Measurements from ENCODE around the gene PYM1. TPM values are rescaled to one million over a fixed set of nuclear protein-coding genes. Genes with fewer than 3 reads are reported as not detected.
"Not testable (repeated sequence)": the region's sequence is repeated elsewhere in the genome, so short reads cannot be mapped to it uniquely, and the experiment has no call there.

The PYM1 gene
- total RNA-seq, 1 experiment from 2014 or later: 33.1 TPM

- not testable (repeated sequence) for DNase-seq (ENCODE audit: extremely low read depth, low read depth)
Measured at GRCh38 chr12:55919032-55919431, 8.7 kb downstream of the PYM1 start.

GRCh38 chr12:55915482-55915859 lies 12.2 kb downstream of the PYM1 start:
- no peak for DNase-seq (ENCODE audit: extremely low read depth, low read depth)

- no peak for DNase-seq (ENCODE audit: extremely low read depth, low read depth)
Measured at GRCh38 chr12:55912908-55913307, 14.8 kb downstream of the PYM1 start.

GRCh38 chr12:55909513-55909884 lies 18.2 kb downstream of the PYM1 start:
- DNase-seq (ENCODE audit: extremely low read depth, low read depth): no peak

GRCh38 chr12:55908726-55909512 lies 18.8 kb downstream of the PYM1 start:
- no peak for DNase-seq (ENCODE audit: extremely low read depth, low read depth)

- no peak for DNase-seq (ENCODE audit: extremely low read depth, low read depth)
Measured at GRCh38 chr12:55906056-55906455, 21.6 kb downstream of the PYM1 start.

GRCh38 chr12:55901881-55902490 lies 25.7 kb downstream of the PYM1 start:
- DNase-seq (ENCODE audit: extremely low read depth, low read depth): no peak

GRCh38 chr12:55899082-55899481 lies 28.6 kb downstream of the PYM1 start:
- DNase-seq (ENCODE audit: extremely low read depth, low read depth): no peak

GRCh38 chr12:55893723-55894122 lies 34.0 kb downstream of the PYM1 start:
- DNase-seq (ENCODE audit: extremely low read depth, low read depth): no peak

GRCh38 chr12:55891310-55891709 lies 36.4 kb downstream of the PYM1 start:
- no peak for DNase-seq (ENCODE audit: extremely low read depth, low read depth)

- no peak for DNase-seq (ENCODE audit: extremely low read depth, low read depth)
Measured at GRCh38 chr12:55885113-55885512, 42.6 kb downstream of the PYM1 start.

GRCh38 chr12:55877824-55878223 lies 49.9 kb downstream of the PYM1 start:
- no peak for DNase-seq (ENCODE audit: extremely low read depth, low read depth)

- no peak for DNase-seq (ENCODE audit: extremely low read depth, low read depth)
Measured at GRCh38 chr12:55875704-55876467, 51.8 kb downstream of the PYM1 start.

GRCh38 chr12:55874443-55874842 lies 53.3 kb downstream of the PYM1 start:
- no peak for DNase-seq (ENCODE audit: extremely low read depth, low read depth)

GRCh38 chr12:55866454-55867004 lies 61.2 kb downstream of the PYM1 start:
- not testable (repeated sequence) for DNase-seq (ENCODE audit: extremely low read depth, low read depth)

- DNase-seq (ENCODE audit: extremely low read depth, low read depth): no peak
Measured at GRCh38 chr12:55865327-55865726, 62.4 kb downstream of the PYM1 start.

GRCh38 chr12:55862931-55863330 lies 64.8 kb downstream of the PYM1 start:
- not testable (repeated sequence) for DNase-seq (ENCODE audit: extremely low read depth, low read depth)

- DNase-seq (ENCODE audit: extremely low read depth, low read depth): no peak
Measured at GRCh38 chr12:55862286-55862685, 65.4 kb downstream of the PYM1 start.

GRCh38 chr12:55861871-55862270 lies 65.8 kb downstream of the PYM1 start:
- DNase-seq (ENCODE audit: extremely low read depth, low read depth): no peak

- DNase-seq (ENCODE audit: extremely low read depth, low read depth): no peak
Measured at GRCh38 chr12:55861396-55861795, 66.3 kb downstream of the PYM1 start.

GRCh38 chr12:55852740-55853139 lies 75.0 kb downstream of the PYM1 start:
- DNase-seq (ENCODE audit: extremely low read depth, low read depth): no peak

Data from NCI-H460 (cell line).